ENCODE data around the gene SLC39A7.
A peak's percentile ranks its signal among the peaks of the same experiment; 100 is the strongest.
"Not testable (repeated sequence)": the region's sequence is repeated elsewhere in the genome, so short reads cannot be mapped to it uniquely, and the experiment has no call there.

Gene SLC39A7

GRCh38 chr6:33206027-33206863, 5.6 kb downstream of the SLC39A7 start:
- DNase-seq, result no peak

- DNase-seq, result peak; percentile 4
Measured at GRCh38 chr6:33206864-33207551, 6.3 kb downstream of the SLC39A7 start.

GRCh38 chr6:33207552-33208090, 7.0 kb downstream of the SLC39A7 start:
- no peak for DNase-seq

- DNase-seq, result peak; percentile 84
Measured at GRCh38 chr6:33208091-33208967, 7.7 kb downstream of the SLC39A7 start, which contains the start of gene RING1. Gene RING1 (plus strand): TSS chr6:33208500. CDS start chr6:33208823, 323 bp downstream.

- no peak for DNase-seq
Measured at GRCh38 chr6:33209856-33210255, 9.2 kb downstream of the SLC39A7 start.

- DNase-seq, result no peak
Measured at GRCh38 chr6:33211136-33211535, 10.5 kb downstream of the SLC39A7 start.

- no peak for DNase-seq
Measured at GRCh38 chr6:33211666-33212422, 11.2 kb downstream of the SLC39A7 start.

- no peak for DNase-seq
Measured at GRCh38 chr6:33212857-33213165, 12.1 kb downstream of the SLC39A7 start.

- DNase-seq, result no peak
Measured at GRCh38 chr6:33213166-33213988, 12.7 kb downstream of the SLC39A7 start.

- no peak for DNase-seq
Measured at GRCh38 chr6:33213989-33214335, 13.3 kb downstream of the SLC39A7 start.

GRCh38 chr6:33215271-33216116, 14.8 kb downstream of the SLC39A7 start:
- no peak for DNase-seq

- DNase-seq, result no peak
Measured at GRCh38 chr6:33216117-33216649, 15.5 kb downstream of the SLC39A7 start.

GRCh38 chr6:33217246-33217645, 16.6 kb downstream of the SLC39A7 start:
- no peak for DNase-seq

- DNase-seq, result no peak
Measured at GRCh38 chr6:33217681-33218080, 17.0 kb downstream of the SLC39A7 start.

- not testable (repeated sequence) for DNase-seq
Measured at GRCh38 chr6:33226503-33227120, 25.9 kb downstream of the SLC39A7 start.

GRCh38 chr6:33235221-33235634, 34.6 kb downstream of the SLC39A7 start:
- no peak for DNase-seq

- no peak for DNase-seq
Measured at GRCh38 chr6:33236328-33236727, 35.7 kb downstream of the SLC39A7 start.

GRCh38 chr6:33236852-33237251, 36.2 kb downstream of the SLC39A7 start:
- no peak for DNase-seq

GRCh38 chr6:33237741-33238140, 37.1 kb downstream of the SLC39A7 start:
- DNase-seq, result no peak

- DNase-seq, result no peak
Measured at GRCh38 chr6:33241968-33242367, 41.3 kb downstream of the SLC39A7 start.
